ENCODE results near the gene KCNG1. TPM values are rescaled to one million over a fixed set of nuclear protein-coding genes. Genes with fewer than 3 reads are reported as not detected.
A peak's percentile ranks its signal among the peaks of the same experiment; 100 is the strongest.

The KCNG1 gene
- total and polyA plus RNA-seq, 2 of the 13 experiments (the other 11 are each of a cell fraction or from before 2014, with no cell fraction given): not detected

GRCh38 chr20:51042657-51043247 is 19.8 kb upstream of the KCNG1 start (continued):
- TF ChIP-seq, protein P1, sequence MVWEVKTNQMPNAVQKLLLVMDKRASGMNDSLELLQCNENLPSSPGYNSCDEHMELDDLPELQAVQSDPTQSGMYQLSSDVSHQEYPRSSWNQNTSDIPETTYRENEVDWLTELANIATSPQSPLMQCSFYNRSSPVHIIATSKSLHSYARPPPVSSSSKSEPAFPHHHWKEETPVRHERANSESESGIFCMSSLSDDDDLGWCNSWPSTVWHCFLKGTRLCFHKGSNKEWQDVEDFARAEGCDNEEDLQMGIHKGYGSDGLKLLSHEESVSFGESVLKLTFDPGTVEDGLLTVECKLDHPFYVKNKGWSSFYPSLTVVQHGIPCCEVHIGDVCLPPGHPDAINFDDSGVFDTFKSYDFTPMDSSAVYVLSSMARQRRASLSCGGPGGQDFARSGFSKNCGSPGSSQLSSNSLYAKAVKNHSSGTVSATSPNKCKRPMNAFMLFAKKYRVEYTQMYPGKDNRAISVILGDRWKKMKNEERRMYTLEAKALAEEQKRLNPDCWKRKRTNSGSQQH (CRISPR knock-in tag; IDR thresholded peaks at IDR 0.05; ENCODE audit: low read depth): no peak
- TF ChIP-seq XRCC5 (optimal IDR thresholded peaks at IDR 0.05; ENCODE audit: low read length) (peak; percentile 21), STAG1 (CRISPR knock-in tag; IDR thresholded peaks at IDR 0.05) (0 out of 2 replicates have a peak, but pooled peaks have one; percentile 13)

- intact Hi-C loops (cut with micrococcal nuclease; ENCODE audit: unreplicated experiment): no loop called here
- ChIA-PET CTCF (ENCODE audit: low intra/inter-chr PET ratio, low total read pairs) (no interaction called here), POLR2A (no interaction called here)
- H3K36me3 ChIP-seq (replicated peaks in 1 of 2; ENCODE audit: control insufficient read depth in 1 of 2, insufficient read depth in 2 of 2, low read length in 2 of 2): no peaks in the 10 kb centered on the region
- no peak overlapping the region for H3K9ac ChIP-seq (ENCODE audit: insufficient read depth, low read depth, low read length)
- no peak for DNase-seq (ENCODE audit: low spot score)
- ATAC-seq: no peak
- H2AFZ ChIP-seq (ENCODE audit: low read length): no peak overlapping the region
- no peaks in the 10 kb centered on the region for H4K20me1 ChIP-seq (ENCODE audit: insufficient read depth, low read length)
- H3K4me2 ChIP-seq (ENCODE audit: low read depth, low read length): no peak overlapping the region
- H3K27ac ChIP-seq (ENCODE audit: extremely low read length, insufficient read depth, low read length): no peak overlapping the region
- no peaks in the 10 kb centered on the region for H3K79me2 ChIP-seq (ENCODE audit: insufficient read depth, low read length)
- no peaks in the 10 kb centered on the region for H3K9me3 ChIP-seq (ENCODE audit: low read length)
- in situ Hi-C loops (cut with HindIII; ENCODE audit: extremely low pct_ligation_motif_present, low pct_unique_long_range_greater_than_20kb): no loop called here
- H3K27me3 ChIP-seq (ENCODE audit: control insufficient read depth in 1 of 2, insufficient read depth in 2 of 2, low read length in 2 of 2): peaks cover 5 to 38% of the 10 kb centered on the region in 2 experiments; a peak in 4 of 5 replicates
- no peak for FAIRE-seq
- no peaks in the 10 kb centered on the region for H3K4me1 ChIP-seq (ENCODE audit: insufficient read depth, low read length)
- no peak overlapping the region for H3K4me3 ChIP-seq (replicated peaks in 1 of 3; ENCODE audit: insufficient read depth in 1 of 3, low read depth in 2 of 3, low read length in 3 of 3)
- WGBS (ENCODE audit: low lambda C conversion rate): 15% methylated on average over 6 of the region's 6 CpGs
- no peak for TF ChIP-seq ZFY (CRISPR knock-in tag; IDR thresholded peaks at IDR 0.05)
- TF ChIP-seq FOXO4 (CRISPR knock-in tag; conservative IDR thresholded peaks at IDR 0.05): 0 out of 2 replicates have a peak, but pooled peaks have one; percentile 44
- BruUV-seq (replicated peaks): no TSS peak
Observed at GRCh38 chr20:51042064-51042463, 19.2 kb upstream of the KCNG1 start.
